OCI-LY1 (cell line): Measurements from ENCODE around the gene CLCN7.

Source experiments
- CTCF ChIP-seq: fragments of 200-600 bp; sonication (generic), shearing (Covaris generic); IDR thresholded peaks from 2 replicates; pipeline ENCODE4 v1.5.1; 2017; ENCODE audit warnings: mild to moderate bottlenecking, antibody characterized with exemption, low read length, moderate library complexity, mixed read lengths
- EZH2 ChIP-seq: fragments of 200-600 bp; sonication (generic), shearing (Covaris generic); IDR thresholded peaks from 2 replicates; pipeline ENCODE4 v1.8.0; 2017; ENCODE audit warnings: borderline replicate concordance, mixed run types, mild to moderate bottlenecking, antibody characterized with exemption, low read length, moderate library complexity, mixed read lengths

- TF ChIP-seq CTCF (no peak), EZH2 (no peak)
Observed at GRCh38 chr16:1506494-1507213, 31.8 kb upstream of the CLCN7 start.
